Brain microvascular endothelial cell (primary cell): ENCODE data around the gene CAB39L.

ENCODE experiments used
- DNase-seq: peaks from one replicate; pipeline ENCODE4 v3.0.0-alpha.2; 2020
- H3K27ac ChIP-seq: fragments of 250-450 bp; sonication (Bioruptor Pico); 2 replicates; pipeline ENCODE4 v1.5.1; 2020; ENCODE audit warnings: mild to moderate bottlenecking, moderate library complexity
- H3K27me3 ChIP-seq: fragments of 250-450 bp; sonication (Bioruptor Pico); replicated peaks from 2 replicates; pipeline ENCODE4 v1.5.1; 2020; ENCODE audit warnings: mild to moderate bottlenecking
- H3K36me3 ChIP-seq: fragments of 250-450 bp; sonication (Bioruptor Pico); replicated peaks from 2 replicates; pipeline ENCODE4 v1.5.1; 2020; ENCODE audit warnings: mild to moderate bottlenecking
- H3K4me3 ChIP-seq: 2 replicates; pipeline ENCODE4 v1.5.1; 2011; ENCODE audit warnings: low read depth, mild to moderate bottlenecking, control low read depth, low read length, moderate library complexity
- CTCF ChIP-seq: IDR thresholded peaks from 2 replicates; pipeline ENCODE4 v1.5.1; 2011; ENCODE audit warnings: low read depth, mild to moderate bottlenecking, moderate library complexity, low read length, control low read depth, inconsistent platforms; ENCODE audit errors: missing control alignments
- in situ Hi-C: cut with HindIII; loops from 2 replicates; pipeline ENCODE4 v1.10.0; 2017; ENCODE audit warnings: low sequenced_read_pairs, low pct_ligation_motif_present

Gene CAB39L

GRCh38 chr13:49326222-49326917, 117.5 kb downstream of the CAB39L start:
- no peak overlapping the region for H3K27ac ChIP-seq
- no peak for DNase-seq
- H3K36me3 ChIP-seq = no peaks in the 10 kb centered on the region
- H3K27me3 ChIP-seq = no peaks in the 10 kb centered on the region
- no peak for TF ChIP-seq CTCF
- in situ Hi-C loops = no loop called here
- H3K4me3 ChIP-seq = no peak overlapping the region

GRCh38 chr13:49323344-49323743, 120.5 kb downstream of the CAB39L start:
- no peak for DNase-seq
- no peak overlapping the region for H3K4me3 ChIP-seq
- no peak for TF ChIP-seq CTCF
- in situ Hi-C loops = no loop called here
- H3K27me3 ChIP-seq = no peaks in the 10 kb centered on the region
- H3K36me3 ChIP-seq = no peaks in the 10 kb centered on the region
- no peak overlapping the region for H3K27ac ChIP-seq

GRCh38 chr13:49322702-49323101, 121.2 kb downstream of the CAB39L start:
- H3K27me3 ChIP-seq = no peaks in the 10 kb centered on the region
- TF ChIP-seq CTCF = no peak
- in situ Hi-C loops = no loop called here
- H3K4me3 ChIP-seq = no peak overlapping the region
- H3K36me3 ChIP-seq = no peaks in the 10 kb centered on the region
- no peak overlapping the region for H3K27ac ChIP-seq
- no peak for DNase-seq

GRCh38 chr13:49320975-49321374, 122.9 kb downstream of the CAB39L start:
- Histone ChIP-seq H3K36me3 (no peaks in the 10 kb centered on the region), H3K4me3 (no peak overlapping the region), H3K27ac (no peak overlapping the region), H3K27me3 (no peaks in the 10 kb centered on the region)
- no peak for DNase-seq
- TF ChIP-seq CTCF = no peak
- in situ Hi-C loops = no loop called here

GRCh38 chr13:49319951-49320350, 123.9 kb downstream of the CAB39L start:
- no peak for DNase-seq
- H3K4me3 ChIP-seq = no peak overlapping the region
- H3K36me3 ChIP-seq = no peaks in the 10 kb centered on the region
- no peak for TF ChIP-seq CTCF
- no peak overlapping the region for H3K27ac ChIP-seq
- in situ Hi-C loops = no loop called here
- no peaks in the 10 kb centered on the region for H3K27me3 ChIP-seq

GRCh38 chr13:49319551-49319950, 124.3 kb downstream of the CAB39L start:
- Histone ChIP-seq H3K4me3 (no peak overlapping the region), H3K36me3 (no peaks in the 10 kb centered on the region), H3K27ac (no peak overlapping the region), H3K27me3 (no peaks in the 10 kb centered on the region)
- TF ChIP-seq CTCF = no peak
- DNase-seq = no peak
- in situ Hi-C loops = no loop called here
